Peyer's patch (tissue), 4 donors: ENCODE data around the gene GTF2H1.

ENCODE experiments used
- CTCF ChIP-seq, 6 experiments: fragments of 450-650 bp in 4 of 6; fragments of 200-600 bp in 2 of 6; sonication (generic) in 1 of 6; IDR thresholded peaks; one replicate each; pipeline ENCODE4 v1.5.1; 2017 to 2019; ENCODE audit warnings: antibody characterized with exemption in 6 of 6, mild to moderate bottlenecking in 3 of 6, moderate library complexity in 1 of 6
- POLR2A ChIP-seq, 2 donors: fragments of 450-650 bp; IDR thresholded peaks; one replicate each; pipeline ENCODE4 v1.5.1; 2017; ENCODE audit warnings: antibody characterized with exemption in 2 of 2, mild to moderate bottlenecking in 2 of 2, moderate library complexity in 2 of 2

GRCh38 chr11:18404062-18404461, 81.7 kb downstream of the GTF2H1 start:
- TF ChIP-seq CTCF (IDR thresholded peaks at IDR 0.05) (no peak), POLR2A (IDR thresholded peaks at IDR 0.05) (no peak)
